GM21737 (cell line): Measurements from ENCODE around the gene ITGB3.

Source experiments
- ATAC-seq: cut with Tn5 transposase; IDR thresholded peaks from one replicate; pipeline ENCODE4 v1.9.1; 2021; ENCODE audit warnings: mild to moderate bottlenecking, moderate library complexity; ENCODE audit not compliant: unreplicated experiment

The ITGB3 gene

GRCh38 chr17:47274319-47275069 is 20.9 kb downstream of the ITGB3 start:
- ATAC-seq, result no peak

GRCh38 chr17:47275245-47275984 is 21.8 kb downstream of the ITGB3 start:
- no peak for ATAC-seq

- no peak for ATAC-seq
Measured at GRCh38 chr17:47276444-47276843, 22.8 kb downstream of the ITGB3 start.

GRCh38 chr17:47276868-47277267 is 23.2 kb downstream of the ITGB3 start:
- ATAC-seq, result no peak

- ATAC-seq, result no peak
Measured at GRCh38 chr17:47277921-47278320, 24.3 kb downstream of the ITGB3 start.

- ATAC-seq, result no peak
Measured at GRCh38 chr17:47278561-47278960, 24.9 kb downstream of the ITGB3 start.

- ATAC-seq, result peak; percentile 70
Measured at GRCh38 chr17:47279062-47279801, 25.6 kb downstream of the ITGB3 start.

GRCh38 chr17:47280072-47280811 is 26.6 kb downstream of the ITGB3 start:
- no peak for ATAC-seq

- no peak for ATAC-seq
Measured at GRCh38 chr17:47281216-47281615, 27.6 kb downstream of the ITGB3 start.

- ATAC-seq, result no peak
Measured at GRCh38 chr17:47285003-47285402, 31.4 kb downstream of the ITGB3 start.

- peak; percentile 62 for ATAC-seq
Measured at GRCh38 chr17:47286198-47286914, 32.7 kb downstream of the ITGB3 start.

GRCh38 chr17:47287068-47287467 is 33.4 kb downstream of the ITGB3 start:
- no peak for ATAC-seq

- ATAC-seq, result no peak
Measured at GRCh38 chr17:47287639-47288038, 34.0 kb downstream of the ITGB3 start.

- no peak for ATAC-seq
Measured at GRCh38 chr17:47288531-47289116, 35.0 kb downstream of the ITGB3 start.

- ATAC-seq, result no peak
Measured at GRCh38 chr17:47289302-47289701, 35.7 kb downstream of the ITGB3 start.

- no peak for ATAC-seq
Measured at GRCh38 chr17:47290870-47291241, 37.2 kb downstream of the ITGB3 start.

- no peak for ATAC-seq
Measured at GRCh38 chr17:47291242-47291873, 37.7 kb downstream of the ITGB3 start.

- no peak for ATAC-seq
Measured at GRCh38 chr17:47292206-47292605, 38.6 kb downstream of the ITGB3 start.

GRCh38 chr17:47295037-47295873 is 41.6 kb downstream of the ITGB3 start:
- no peak for ATAC-seq
